GM12878 (cell line): ENCODE measurements around the gene RCN2. TPM values are rescaled to one million over a fixed set of nuclear protein-coding genes. Genes with fewer than 3 reads are reported as not detected.

Experiments used
- ATAC-seq: fragments of 200-7000 bp; cut with Tn5 transposase; 3 replicates; pipeline ENCODE4 v1.9.1; 2020; ENCODE audit warnings: mild to moderate bottlenecking, moderate library complexity
- BruUV-seq: library from RNA; stranded (reverse); fragments of 400-500 nt; replicated peaks from 2 replicates; lab custom pipeline; 2021; lab: Mats Ljungman, UMichigan
- CTCF ChIA-PET: fragments of 300-600 bp; sonication (Branson Sonifier 250); formaldehyde crosslinking; extraction: SDS; loops from one replicate; lab custom pipeline; 2021; ENCODE audit warnings: inconsistent platforms; lab: Yijun Ruan, JAX
- POLR2A ChIA-PET: fragments of 350-600 bp; formaldehyde crosslinking; extraction: SDS; loops from one replicate; lab custom pipeline; 2021; ENCODE audit warnings: inconsistent platforms; lab: Charles Lee
- RAD21 ChIA-PET: fragments of 300-600 bp; sonication (Branson Sonifier 250); formaldehyde crosslinking; loops from one replicate; lab custom pipeline; 2023; ENCODE audit warnings: antibody characterized with exemption; ENCODE audit not compliant: unreplicated experiment; lab: Charles Lee
- SMC1A ChIA-PET: fragments of 300-600 bp; sonication (Branson Sonifier 250); formaldehyde crosslinking; loops from one replicate; lab custom pipeline; 2023; ENCODE audit not compliant: unreplicated experiment, uncharacterized antibody; lab: Charles Lee
- DNase-seq: peaks from one replicate; pipeline ENCODE4 v3.0.0-alpha.2; 2011; ENCODE audit warnings: low read depth, low spot score
- FAIRE-seq: peaks from 3 replicates; lab custom pipeline; 2011; peaks lifted over from hg19 to GRCh38; lab: Jason Lieb, UNC
- H2AFZ ChIP-seq: 2 replicates; pipeline ENCODE4 v1.6.0; 2011; ENCODE audit warnings: low read depth, low read length, control low read depth; ENCODE audit not compliant: control insufficient read depth
- H3K27ac ChIP-seq: 2 replicates; pipeline ENCODE4 v1.5.1; 2011; ENCODE audit warnings: control low read depth; ENCODE audit not compliant: control insufficient read depth, insufficient read depth
- H3K27me3 ChIP-seq, 2 experiments: replicated peaks in 1 of 2; 2 replicates each; pipeline versions ENCODE4 v1.6.0 to v1.6.1; 2011; ENCODE audit warnings: low read length in 1 of 2; ENCODE audit not compliant: control insufficient read depth in 2 of 2, insufficient read depth in 2 of 2
- H3K36me3 ChIP-seq, 2 experiments: 2 replicates each; pipeline ENCODE4 v1.5.1; 2011; ENCODE audit warnings: low read length in 1 of 2; ENCODE audit not compliant: control insufficient read depth in 2 of 2, insufficient read depth in 2 of 2
- H3K4me1 ChIP-seq: 2 replicates; pipeline ENCODE4 v1.6.1; 2011; ENCODE audit warnings: mild to moderate bottlenecking, low read length, moderate library complexity, mixed read lengths; ENCODE audit not compliant: control insufficient read depth, insufficient read depth
- H3K4me2 ChIP-seq: 2 replicates; pipeline ENCODE4 v1.6.0; 2011; ENCODE audit warnings: control low read depth; ENCODE audit not compliant: control insufficient read depth, insufficient read depth
- H3K4me3 ChIP-seq: fragments of 200-600 bp; sonication (generic); 2 replicates; pipeline ENCODE4 v1.5.1; 2016
- H3K79me2 ChIP-seq: 2 replicates; pipeline ENCODE4 v1.6.0; 2011; ENCODE audit warnings: low read length; ENCODE audit not compliant: control insufficient read depth, insufficient read depth
- H3K9ac ChIP-seq: 2 replicates; pipeline ENCODE4 v1.8.0; 2011; ENCODE audit warnings: low read length, control low read depth, mixed read lengths; ENCODE audit not compliant: control insufficient read depth, insufficient read depth
- H3K9me3 ChIP-seq: replicated peaks from 3 replicates; pipeline ENCODE4 v1.5.1; 2011; ENCODE audit warnings: mild to moderate bottlenecking, low read length; ENCODE audit not compliant: control insufficient read depth, insufficient read depth
- H4K20me1 ChIP-seq: 2 replicates; pipeline ENCODE4 v1.6.0; 2011; ENCODE audit not compliant: control insufficient read depth, insufficient read depth
- CTCF ChIP-seq, 3 experiments: IDR thresholded peaks in 2 of 3; conservative IDR thresholded peaks in 1 of 3; 2 replicates each; pipeline ENCODE4 v1.5.1; 2011; ENCODE audit warnings: low read depth in 3 of 3, low read length in 3 of 3, mild to moderate bottlenecking in 3 of 3, control low read depth in 2 of 3, moderate library complexity in 2 of 3, inconsistent platforms in 1 of 3, mixed read lengths in 1 of 3; ENCODE audit not compliant: control insufficient read depth in 2 of 3, insufficient read depth in 1 of 3; ENCODE audit errors: extremely low read depth in 1 of 3
- E2F4 ChIP-seq: IDR thresholded peaks from 2 replicates; pipeline ENCODE4 v1.6.1; 2012; ENCODE audit warnings: low read depth, low read length, improper control_type of control experiment
- GATAD2B ChIP-seq: fragments of 450-650 bp; conservative IDR thresholded peaks from 2 replicates; pipeline ENCODE4 v1.6.1; 2017; ENCODE audit warnings: low read depth, mild to moderate bottlenecking, moderate library complexity
- HCFC1 ChIP-seq: fragments of 150-350 bp; IDR thresholded peaks from 2 replicates; pipeline ENCODE4 v1.6.1; 2014; ENCODE audit warnings: low read length
- TCF12 ChIP-seq: IDR thresholded peaks from 2 replicates; pipeline ENCODE4 v1.6.1; 2011; ENCODE audit warnings: low read depth, mild to moderate bottlenecking, low read length
- ZNF384 ChIP-seq: IDR thresholded peaks from 2 replicates; pipeline ENCODE4 v1.6.1; 2012; ENCODE audit warnings: low read depth, mild to moderate bottlenecking, low read length, improper control_type of control experiment, borderline replicate concordance
- ZSCAN29 ChIP-seq: fragments of 450-650 bp; IDR thresholded peaks from 2 replicates; pipeline ENCODE4 v1.6.1; 2017; ENCODE audit warnings: mild to moderate bottlenecking, moderate library complexity
- WGBS: methylation state at CpG from one replicate; pipeline ENCODE4 v1.1.6; 2016; ENCODE audit warnings: low lambda C conversion rate; ENCODE audit not compliant: insufficient replicate concordance, insufficient coverage; ENCODE audit errors: missing lambda C conversion rate; 5-methylcytosine and 5-hydroxymethylcytosine counted together
- in situ Hi-C: fragments of 300-500 bp; cut with MboI; formaldehyde crosslinking; loops from 9 replicates; pipeline ENCODE4 v1.14.3; 2018; ENCODE audit warnings: mixed read lengths
- intact Hi-C: fragments of 100-400 bp; cut with micrococcal nuclease; formaldehyde crosslinking; loops from one replicate; pipeline ENCODE4 v1.14.2; 2022; ENCODE audit not compliant: unreplicated experiment
- polyA plus RNA-seq, 11 experiments: library from polyadenylated mRNA; depleted of rRNA in 4 of 11; unstranded in 6 of 11; stranded (reverse) in 5 of 11; fragments of >200 nt; fragmentation: Nextera tagmentation in 4 of 11; fragmentation: Illumina TruSeq in 1 of 11; extraction: Ambion mirVana in 4 of 11; extraction: Trizol in 1 of 11; gene quantifications; 1 replicate in 1 of 11; 2 replicates in 10 of 11; pipeline versions ENCODE4 v1.2.1 to v1.2.3, GENCODE V29; 2011 to 2016; ENCODE audit warnings: inconsistent platforms in 2 of 11, missing spikeins in 2 of 11, low read depth in 1 of 11
- total RNA-seq, 4 experiments: library from RNA; depleted of rRNA in 3 of 4; stranded (reverse); fragments of >200 nt in 3 of 4; fragmentation: Illumina TruSeq in 1 of 4; extraction: Trizol in 1 of 4; gene quantifications; 2 replicates each; pipeline versions ENCODE4 v1.2.1 to v1.2.3, GENCODE V29; 2013 to 2021

The RCN2 gene
- total and polyA plus RNA-seq, 10 of the 15 experiments (the other 5 are each of a cell fraction or from before 2014, with no cell fraction given): 4.9 to 41.0 (median 12.9) TPM

GRCh38 chr15:76993114-76993725, 61.7 kb downstream of the RCN2 start (continued):
- no peak for TF ChIP-seq E2F4
- no peak for TF ChIP-seq GATAD2B
- no peak for TF ChIP-seq CTCF (IDR thresholded peaks at IDR 0.05 in 2 of 3, conservative IDR thresholded peaks at IDR 0.05 in 1 of 3; ENCODE audit: control insufficient read depth in 2 of 3, extremely low read depth in 1 of 3, insufficient read depth in 1 of 3, low read depth in 3 of 3, low read length in 3 of 3)
- TF ChIP-seq ZSCAN29: no peak
- no peak for TF ChIP-seq TCF12
- no peak for TF ChIP-seq ZNF384

- in situ Hi-C loops (no loop called here), intact Hi-C loops (no loop called here)
- DNase-seq (no peak), ATAC-seq (no peak), FAIRE-seq (no peak)
- Histone ChIP-seq H3K9ac (no peak overlapping the region), H3K36me3 (no peaks in the 10 kb centered on the region), H3K4me3 (no peak overlapping the region), H3K4me1 (peaks cover 41% of the 10 kb centered on the region), H3K4me2 (no peak overlapping the region), H4K20me1 (no peaks in the 10 kb centered on the region), H3K79me2 (peaks cover 6% of the 10 kb centered on the region), H3K9me3 (no peaks in the 10 kb centered on the region), H3K27ac (no peak overlapping the region), H3K27me3 (no peaks in the 10 kb centered on the region), H2AFZ (no peak overlapping the region)
- TF ChIP-seq HCFC1 (no peak), GATAD2B (0 out of 2 replicates have a peak, but pooled peaks have one; percentile 26)
- ChIA-PET POLR2A (interaction anchor here (1.1 to 4.4 kb wide), 4 partner anchors 9 to 17 kb away, joined by 5 to 19 read pairs (median 6); no protein-coding TSS in a partner anchor), RAD21 (interaction anchor here (0.8 to 2.3 kb wide), 9 partner anchors 9 to 188 kb away, joined by 3 to 12 read pairs (median 4); no protein-coding TSS in a partner anchor), SMC1A (interaction anchor here (1.0 to 7.8 kb wide), 3 partner anchors 15 to 37 kb away, joined by 3 to 99 read pairs (median 6); no protein-coding TSS in a partner anchor), CTCF (interaction anchor here (0.9 to 3.2 kb wide), 5 partner anchors 17 to 37 kb away, joined by 3 to 22 read pairs (median 5); no protein-coding TSS in a partner anchor)
- BruUV-seq: no TSS peak
- WGBS: 85% methylated on average over 8 of the region's 8 CpGs
Measured at GRCh38 chr15:76994001-76994400, 62.5 kb downstream of the RCN2 start.
